HG03095 (cell line): Measurements from ENCODE around the gene DLST.

Source experiments
- ATAC-seq: cut with Tn5 transposase; IDR thresholded peaks from one replicate; pipeline ENCODE4 v1.9.1; 2021; ENCODE audit warnings: moderate library complexity; ENCODE audit not compliant: unreplicated experiment

DLST gene

GRCh38 chr14:74936731-74937130, 55.0 kb downstream of the DLST start:
- ATAC-seq = no peak

- ATAC-seq = no peak
These were observed 55.5 kb downstream of the DLST start for GRCh38 chr14:74937171-74937570.

- no peak for ATAC-seq
These were observed 57.1 kb downstream of the DLST start for GRCh38 chr14:74938531-74939495.

GRCh38 chr14:74940956-74941565, 59.3 kb downstream of the DLST start:
- ATAC-seq = no peak

- ATAC-seq = no peak
These were observed 60.0 kb downstream of the DLST start for GRCh38 chr14:74941676-74942097.

- no peak for ATAC-seq
These were observed 60.5 kb downstream of the DLST start for GRCh38 chr14:74942181-74942580.

GRCh38 chr14:74942608-74943007, 60.9 kb downstream of the DLST start:
- no peak for ATAC-seq

GRCh38 chr14:74945261-74945851, 63.6 kb downstream of the DLST start:
- ATAC-seq = no peak

- ATAC-seq = no peak
These were observed 64.3 kb downstream of the DLST start for GRCh38 chr14:74945852-74946658.

GRCh38 chr14:74946659-74947281, 65.1 kb downstream of the DLST start:
- ATAC-seq = no peak

- no peak for ATAC-seq
These were observed 65.9 kb downstream of the DLST start for GRCh38 chr14:74947353-74948227.

- no peak for ATAC-seq
These were observed 66.8 kb downstream of the DLST start for GRCh38 chr14:74948228-74949175.

GRCh38 chr14:74949191-74949601, 67.5 kb downstream of the DLST start:
- no peak for ATAC-seq

- no peak for ATAC-seq
These were observed 68.3 kb downstream of the DLST start for GRCh38 chr14:74949859-74950573.

GRCh38 chr14:74950795-74951442, 69.2 kb downstream of the DLST start:
- no peak for ATAC-seq

- no peak for ATAC-seq
These were observed 69.9 kb downstream of the DLST start for GRCh38 chr14:74951443-74952179.
